ENCODE results near the gene RUNX1. TPM values are rescaled to one million over a fixed set of nuclear protein-coding genes. Genes with fewer than 3 reads are reported as not detected.

RUNX1 gene
- total RNA-seq, 1 donor from 2014 or later: 0.47 TPM

DNA sequence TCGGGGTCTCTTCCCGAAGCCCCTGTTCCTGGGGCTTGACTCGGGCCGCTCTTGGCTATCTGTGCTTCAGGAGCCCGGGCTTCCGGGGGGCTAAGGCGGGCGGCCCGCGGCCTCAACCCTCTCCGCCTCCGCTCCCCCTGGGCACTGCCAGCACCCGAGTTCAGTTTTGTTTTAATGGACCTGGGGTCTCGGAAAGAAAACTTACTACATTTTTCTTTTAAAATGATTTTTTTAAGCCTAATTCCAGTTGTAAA, 158.7 kb downstream of the RUNX1 start:
- TF ChIP-seq, protein P1, sequence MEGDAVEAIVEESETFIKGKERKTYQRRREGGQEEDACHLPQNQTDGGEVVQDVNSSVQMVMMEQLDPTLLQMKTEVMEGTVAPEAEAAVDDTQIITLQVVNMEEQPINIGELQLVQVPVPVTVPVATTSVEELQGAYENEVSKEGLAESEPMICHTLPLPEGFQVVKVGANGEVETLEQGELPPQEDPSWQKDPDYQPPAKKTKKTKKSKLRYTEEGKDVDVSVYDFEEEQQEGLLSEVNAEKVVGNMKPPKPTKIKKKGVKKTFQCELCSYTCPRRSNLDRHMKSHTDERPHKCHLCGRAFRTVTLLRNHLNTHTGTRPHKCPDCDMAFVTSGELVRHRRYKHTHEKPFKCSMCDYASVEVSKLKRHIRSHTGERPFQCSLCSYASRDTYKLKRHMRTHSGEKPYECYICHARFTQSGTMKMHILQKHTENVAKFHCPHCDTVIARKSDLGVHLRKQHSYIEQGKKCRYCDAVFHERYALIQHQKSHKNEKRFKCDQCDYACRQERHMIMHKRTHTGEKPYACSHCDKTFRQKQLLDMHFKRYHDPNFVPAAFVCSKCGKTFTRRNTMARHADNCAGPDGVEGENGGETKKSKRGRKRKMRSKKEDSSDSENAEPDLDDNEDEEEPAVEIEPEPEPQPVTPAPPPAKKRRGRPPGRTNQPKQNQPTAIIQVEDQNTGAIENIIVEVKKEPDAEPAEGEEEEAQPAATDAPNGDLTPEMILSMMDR (IDR thresholded peaks at IDR 0.05; ENCODE audit: partially characterized antibody, unreplicated experiment): no peak
- Mint-ChIP-seq H3K36me3 (ENCODE audit: unreplicated experiment) (no peaks in the 10 kb centered on the region), H3K9me3 (ENCODE audit: unreplicated experiment) (peaks cover 2% of the 10 kb centered on the region), H3K27me3 (ENCODE audit: unreplicated experiment) (peaks cover 11% of the 10 kb centered on the region), H3K4me1 (ENCODE audit: low read depth, unreplicated experiment) (peaks cover 8% of the 10 kb centered on the region), H3K27ac (ENCODE audit: unreplicated experiment) (no peak overlapping the region), H3K4me3 (ENCODE audit: unreplicated experiment) (no peak overlapping the region)
- no peak for DNase-seq

DNA sequence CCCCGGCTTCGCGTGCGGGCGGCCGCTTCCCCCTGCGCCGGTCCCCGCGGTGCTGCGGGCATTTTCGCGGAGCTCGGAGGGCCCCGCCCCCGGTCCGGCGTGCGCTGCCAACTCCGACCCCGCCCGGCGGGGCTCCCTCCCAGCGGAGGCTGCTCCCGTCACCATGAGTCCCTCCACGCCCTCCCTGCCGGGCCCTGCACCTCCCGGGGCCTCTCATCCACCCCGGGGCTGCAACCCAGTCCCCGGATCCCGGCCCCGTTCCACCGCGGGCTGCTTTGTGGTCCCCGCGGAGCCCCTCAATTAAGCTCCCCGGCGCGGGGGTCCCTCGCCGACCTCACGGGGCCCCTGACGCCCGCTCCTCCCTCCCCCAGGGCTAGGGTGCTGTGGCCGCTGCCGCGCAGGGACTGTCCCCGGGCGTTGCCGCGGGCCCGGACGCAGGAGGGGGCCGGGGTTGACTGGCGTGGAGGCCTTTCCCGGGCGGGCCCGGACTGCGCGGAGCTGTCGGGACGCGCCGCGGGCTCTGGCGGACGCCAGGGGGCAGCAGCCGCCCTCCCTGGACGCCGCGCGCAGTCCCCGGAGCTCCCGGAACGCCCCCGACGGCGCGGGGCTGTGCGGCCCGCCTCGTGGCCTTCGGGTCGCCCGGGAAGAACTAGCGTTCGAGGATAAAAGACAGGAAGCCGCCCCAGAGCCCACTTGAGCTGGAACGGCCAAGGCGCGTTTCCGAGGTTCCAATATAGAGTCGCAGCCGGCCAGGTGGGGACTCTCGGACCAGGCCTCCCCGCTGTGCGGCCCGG, 159.2 kb downstream of the RUNX1 start:
- peak; percentile 82 for DNase-seq
- Mint-ChIP-seq H3K4me1 (ENCODE audit: low read depth, unreplicated experiment) (peaks cover 8% of the 10 kb centered on the region), H3K36me3 (ENCODE audit: unreplicated experiment) (no peaks in the 10 kb centered on the region), H3K27ac (ENCODE audit: unreplicated experiment) (no peak overlapping the region), H3K27me3 (ENCODE audit: unreplicated experiment) (peaks cover 14% of the 10 kb centered on the region), H3K4me3 (ENCODE audit: unreplicated experiment) (no peak overlapping the region), H3K9me3 (ENCODE audit: unreplicated experiment) (peaks cover 2% of the 10 kb centered on the region)
- TF ChIP-seq, protein P1 (IDR thresholded peaks at IDR 0.05; ENCODE audit: partially characterized antibody, unreplicated experiment): peak; percentile 87

- Mint-ChIP-seq H3K4me1 (ENCODE audit: low read depth, unreplicated experiment) (peaks cover 8% of the 10 kb centered on the region), H3K9me3 (ENCODE audit: unreplicated experiment) (peaks cover 2% of the 10 kb centered on the region), H3K27ac (ENCODE audit: unreplicated experiment) (no peak overlapping the region), H3K36me3 (ENCODE audit: unreplicated experiment) (no peaks in the 10 kb centered on the region), H3K4me3 (ENCODE audit: unreplicated experiment) (peak overlapping the region; percentile 87), H3K27me3 (ENCODE audit: unreplicated experiment) (peaks cover 14% of the 10 kb centered on the region)
- TF ChIP-seq, protein P1 (IDR thresholded peaks at IDR 0.05; ENCODE audit: partially characterized antibody, unreplicated experiment): no peak
- no peak for DNase-seq
Observed at GRCh38 chr21:34889320-34889675, 159.8 kb downstream of the RUNX1 start.

GRCh38 chr21:34888569-34889319, 160.4 kb downstream of the RUNX1 start:
- Mint-ChIP-seq H3K27me3 (ENCODE audit: unreplicated experiment) (peaks cover 14% of the 10 kb centered on the region), H3K4me1 (ENCODE audit: low read depth, unreplicated experiment) (peaks cover 8% of the 10 kb centered on the region), H3K27ac (ENCODE audit: unreplicated experiment) (no peak overlapping the region), H3K36me3 (ENCODE audit: unreplicated experiment) (no peaks in the 10 kb centered on the region), H3K4me3 (ENCODE audit: unreplicated experiment) (peak overlapping the region; percentile 87), H3K9me3 (ENCODE audit: unreplicated experiment) (peaks cover 2% of the 10 kb centered on the region)
- peak; percentile 85 for DNase-seq
- TF ChIP-seq, protein P1 (IDR thresholded peaks at IDR 0.05; ENCODE audit: partially characterized antibody, unreplicated experiment): no peak

All from glutamatergic neuron (in vitro differentiated cells).